Measurements from ENCODE around the gene STK39. TPM values are rescaled to one million over a fixed set of nuclear protein-coding genes. Genes with fewer than 3 reads are reported as not detected.

STK39 gene
- total RNA-seq, 1 experiment from 2014 or later, result 15.9 TPM

DNA sequence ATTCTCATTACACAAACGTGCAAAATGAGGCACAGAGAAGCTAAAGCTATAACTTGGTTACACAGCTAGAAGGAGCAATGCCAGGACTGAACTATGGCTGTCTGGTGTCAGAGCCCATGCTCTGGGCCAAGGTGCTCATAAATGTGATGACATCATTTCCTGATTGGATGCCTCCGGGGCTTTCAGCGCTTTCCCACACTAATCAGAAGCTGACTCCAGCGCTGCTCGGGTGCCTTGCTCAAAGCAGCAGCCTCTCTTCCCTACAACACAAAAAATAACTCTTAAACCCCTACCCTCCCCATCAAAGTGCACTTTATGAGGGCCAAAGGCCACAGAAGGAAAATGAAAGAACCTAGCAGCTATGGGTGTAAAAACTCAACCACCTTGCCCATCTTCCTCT, 90.7 kb downstream of the STK39 start:
- peak; percentile 94 for DNase-seq (ENCODE audit: low spot score)
- intact Hi-C loops (cut with micrococcal nuclease; ENCODE audit: unreplicated experiment), result no loop called here
- no peaks in the 10 kb centered on the region for H3K36me3 ChIP-seq (ENCODE audit: insufficient read depth, low read length, poor library complexity, severe bottlenecking)
- no peak for TF ChIP-seq EZH2 (IDR thresholded peaks at IDR 0.05; ENCODE audit: borderline replicate concordance, low read depth, low read length, poor library complexity, severe bottlenecking)
- TF ChIP-seq, protein P1, sequence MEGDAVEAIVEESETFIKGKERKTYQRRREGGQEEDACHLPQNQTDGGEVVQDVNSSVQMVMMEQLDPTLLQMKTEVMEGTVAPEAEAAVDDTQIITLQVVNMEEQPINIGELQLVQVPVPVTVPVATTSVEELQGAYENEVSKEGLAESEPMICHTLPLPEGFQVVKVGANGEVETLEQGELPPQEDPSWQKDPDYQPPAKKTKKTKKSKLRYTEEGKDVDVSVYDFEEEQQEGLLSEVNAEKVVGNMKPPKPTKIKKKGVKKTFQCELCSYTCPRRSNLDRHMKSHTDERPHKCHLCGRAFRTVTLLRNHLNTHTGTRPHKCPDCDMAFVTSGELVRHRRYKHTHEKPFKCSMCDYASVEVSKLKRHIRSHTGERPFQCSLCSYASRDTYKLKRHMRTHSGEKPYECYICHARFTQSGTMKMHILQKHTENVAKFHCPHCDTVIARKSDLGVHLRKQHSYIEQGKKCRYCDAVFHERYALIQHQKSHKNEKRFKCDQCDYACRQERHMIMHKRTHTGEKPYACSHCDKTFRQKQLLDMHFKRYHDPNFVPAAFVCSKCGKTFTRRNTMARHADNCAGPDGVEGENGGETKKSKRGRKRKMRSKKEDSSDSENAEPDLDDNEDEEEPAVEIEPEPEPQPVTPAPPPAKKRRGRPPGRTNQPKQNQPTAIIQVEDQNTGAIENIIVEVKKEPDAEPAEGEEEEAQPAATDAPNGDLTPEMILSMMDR (conservative IDR thresholded peaks at IDR 0.05; ENCODE audit: low read depth, low read length), result no peak; the same call in 1 of the 2 replicates
- H3K4me3 ChIP-seq (ENCODE audit: low read depth, low read length, poor library complexity, severe bottlenecking), result no peak overlapping the region
- CTCF ChIA-PET, result no interaction called here
- peaks cover 54% of the 10 kb centered on the region for H3K4me1 ChIP-seq (ENCODE audit: insufficient read depth, low read length, poor library complexity, severe bottlenecking)
- H3K27me3 ChIP-seq (replicated peaks; ENCODE audit: insufficient read depth, low read depth, low read length, poor library complexity), result no peaks in the 10 kb centered on the region
- no peaks in the 10 kb centered on the region for H3K9me3 ChIP-seq (ENCODE audit: low read depth, low read length, poor library complexity, severe bottlenecking)
- BruUV-seq (replicated peaks), result no TSS peak
- POLR2A ChIA-PET (ENCODE audit: low non-redundant PET), result interaction anchor here (0.6 kb wide), 1 partner anchor 132 kb away, joined by 3 read pairs; no protein-coding TSS in a partner anchor
- peak overlapping the region; percentile 82 for H3K27ac ChIP-seq (ENCODE audit: low read depth, low read length, poor library complexity, severe bottlenecking)

DNA sequence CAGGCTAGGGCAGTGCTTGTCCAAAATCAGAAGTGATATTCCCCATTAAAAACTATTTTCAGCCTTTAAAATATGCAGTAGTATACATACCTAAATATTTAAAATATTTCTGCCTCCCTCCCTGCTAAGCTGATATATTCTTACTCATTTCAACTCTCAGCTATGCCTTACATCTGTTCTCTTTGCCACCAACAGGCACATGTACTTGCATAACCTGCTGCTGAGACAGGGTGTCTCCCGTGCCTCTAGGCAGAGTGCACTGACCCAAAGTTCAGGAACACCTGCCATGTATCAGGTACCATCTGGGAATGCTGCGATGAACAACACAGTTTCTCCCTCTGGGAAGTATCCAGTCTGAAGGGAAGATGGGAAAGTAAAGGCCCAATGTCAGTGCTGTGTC, 91.7 kb downstream of the STK39 start:
- no peaks in the 10 kb centered on the region for H3K9me3 ChIP-seq (ENCODE audit: low read depth, low read length, poor library complexity, severe bottlenecking)
- no peak for TF ChIP-seq EZH2 (IDR thresholded peaks at IDR 0.05; ENCODE audit: borderline replicate concordance, low read depth, low read length, poor library complexity, severe bottlenecking)
- TF ChIP-seq, protein P1 (conservative IDR thresholded peaks at IDR 0.05; ENCODE audit: low read depth, low read length), result no peak
- ChIA-PET POLR2A (ENCODE audit: low non-redundant PET) (no interaction called here), CTCF (no interaction called here)
- intact Hi-C loops (cut with micrococcal nuclease; ENCODE audit: unreplicated experiment), result no loop called here
- no peaks in the 10 kb centered on the region for H3K27me3 ChIP-seq (replicated peaks; ENCODE audit: insufficient read depth, low read depth, low read length, poor library complexity)
- BruUV-seq (replicated peaks), result no TSS peak
- peak overlapping the region; percentile 82 for H3K27ac ChIP-seq (ENCODE audit: low read depth, low read length, poor library complexity, severe bottlenecking)
- no peak overlapping the region for H3K4me3 ChIP-seq (ENCODE audit: low read depth, low read length, poor library complexity, severe bottlenecking)
- DNase-seq (ENCODE audit: low spot score), result no peak
- peaks cover 53% of the 10 kb centered on the region for H3K4me1 ChIP-seq (ENCODE audit: insufficient read depth, low read length, poor library complexity, severe bottlenecking)
- H3K36me3 ChIP-seq (ENCODE audit: insufficient read depth, low read length, poor library complexity, severe bottlenecking), result no peaks in the 10 kb centered on the region

DNA sequence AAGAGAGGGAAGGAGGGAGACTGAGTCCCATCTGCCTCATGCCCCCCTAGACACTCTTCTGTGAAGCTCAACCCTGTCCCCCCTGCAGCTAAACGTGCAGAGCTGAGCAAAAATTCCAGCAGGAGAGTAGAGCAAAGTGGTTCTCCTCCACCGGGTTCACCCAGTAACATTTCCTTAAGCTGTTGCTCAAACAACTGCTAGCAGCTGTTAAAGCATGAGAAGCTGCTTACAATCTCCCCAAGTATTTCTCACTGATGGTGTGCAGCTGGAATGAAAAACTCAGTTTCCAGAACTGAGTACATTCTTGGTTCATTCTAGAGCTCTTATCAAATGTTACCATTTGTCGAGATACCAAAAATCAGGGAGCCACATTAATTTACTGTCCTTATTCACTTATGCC, 92.3 kb downstream of the STK39 start:
- POLR2A ChIA-PET (ENCODE audit: low non-redundant PET), result interaction anchor here (0.8 kb wide), 1 partner anchor 1195 kb away, joined by 7 read pairs; no protein-coding TSS in a partner anchor
- Histone ChIP-seq H3K4me3 (ENCODE audit: low read depth, low read length, poor library complexity, severe bottlenecking) (no peak overlapping the region), H3K27me3 (replicated peaks; ENCODE audit: insufficient read depth, low read depth, low read length, poor library complexity) (no peaks in the 10 kb centered on the region), H3K36me3 (ENCODE audit: insufficient read depth, low read length, poor library complexity, severe bottlenecking) (no peaks in the 10 kb centered on the region), H3K27ac (ENCODE audit: low read depth, low read length, poor library complexity, severe bottlenecking) (no peak overlapping the region), H3K4me1 (ENCODE audit: insufficient read depth, low read length, poor library complexity, severe bottlenecking) (peaks cover 49% of the 10 kb centered on the region), H3K9me3 (ENCODE audit: low read depth, low read length, poor library complexity, severe bottlenecking) (no peaks in the 10 kb centered on the region)
- CTCF ChIA-PET, result no interaction called here
- BruUV-seq (replicated peaks), result no TSS peak
- no peak for TF ChIP-seq EZH2 (IDR thresholded peaks at IDR 0.05; ENCODE audit: borderline replicate concordance, low read depth, low read length, poor library complexity, severe bottlenecking)
- TF ChIP-seq, protein P1 (conservative IDR thresholded peaks at IDR 0.05; ENCODE audit: low read depth, low read length), result no peak
- intact Hi-C loops (cut with micrococcal nuclease; ENCODE audit: unreplicated experiment), result no loop called here
- no peak for DNase-seq (ENCODE audit: low spot score)

Measured in A673 (cell line).